Measurements from ENCODE around the gene SCRG1. TPM values are rescaled to one million over a fixed set of nuclear protein-coding genes. Genes with fewer than 3 reads are reported as not detected.

SCRG1 gene
- polyA plus RNA-seq, 1 donor = 1.0 TPM

DNA sequence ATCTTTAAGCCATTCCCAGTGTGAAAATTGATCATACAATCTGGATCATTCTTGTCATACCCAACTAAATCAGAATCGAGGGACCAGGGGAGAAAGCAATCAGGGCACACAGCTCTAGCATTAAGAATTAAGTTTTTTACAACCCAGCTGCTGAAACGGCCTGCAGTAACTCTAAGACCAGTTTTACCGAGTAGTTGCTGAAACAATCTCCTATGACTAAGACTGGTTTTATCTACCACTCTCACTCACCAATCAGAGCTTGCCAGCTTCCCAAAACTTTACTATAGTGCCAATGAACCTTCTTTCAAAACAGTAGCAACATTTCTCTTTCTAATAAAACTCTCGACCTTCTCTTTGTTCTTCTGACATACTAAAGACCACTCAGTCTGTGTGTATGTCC is 31.0 kb downstream of the SCRG1 start:
- no peaks in the 10 kb centered on the region for H3K27me3 ChIP-seq (ENCODE audit: control insufficient read depth, insufficient read depth, low read length)
- no peak overlapping the region for H3K27ac ChIP-seq (ENCODE audit: low read length)
- H3K4me1 ChIP-seq (ENCODE audit: control insufficient read depth, insufficient read depth, low read length) = no peaks in the 10 kb centered on the region
- no peak overlapping the region for H3K4me3 ChIP-seq (ENCODE audit: low read length)
- H3K36me3 ChIP-seq (ENCODE audit: control insufficient read depth, insufficient read depth, low read length) = no peaks in the 10 kb centered on the region
- DNase-seq = no peak
- 69% methylated on average over 3 of the region's 4 CpGs for WGBS (ENCODE audit: insufficient coverage, low lambda C conversion rate)
- no peaks in the 10 kb centered on the region for H3K9me3 ChIP-seq (ENCODE audit: control insufficient read depth, low read depth, low read length)

- Histone ChIP-seq H3K4me1 (ENCODE audit: control insufficient read depth, insufficient read depth, low read length) (no peaks in the 10 kb centered on the region), H3K4me3 (ENCODE audit: low read length) (no peak overlapping the region), H3K9me3 (ENCODE audit: control insufficient read depth, low read depth, low read length) (no peaks in the 10 kb centered on the region), H3K36me3 (ENCODE audit: control insufficient read depth, insufficient read depth, low read length) (no peaks in the 10 kb centered on the region), H3K27ac (ENCODE audit: low read length) (no peak overlapping the region), H3K27me3 (ENCODE audit: control insufficient read depth, insufficient read depth, low read length) (no peaks in the 10 kb centered on the region)
- no peak for DNase-seq
These were observed 31.6 kb downstream of the SCRG1 start for GRCh38 chr4:173367285-173367684.

- H3K27ac ChIP-seq (ENCODE audit: low read length) = no peak overlapping the region
- no peak for DNase-seq
- no peaks in the 10 kb centered on the region for H3K36me3 ChIP-seq (ENCODE audit: control insufficient read depth, insufficient read depth, low read length)
- H3K4me3 ChIP-seq (ENCODE audit: low read length) = no peak overlapping the region
- H3K4me1 ChIP-seq (ENCODE audit: control insufficient read depth, insufficient read depth, low read length) = no peaks in the 10 kb centered on the region
- no peaks in the 10 kb centered on the region for H3K9me3 ChIP-seq (ENCODE audit: control insufficient read depth, low read depth, low read length)
- no peaks in the 10 kb centered on the region for H3K27me3 ChIP-seq (ENCODE audit: control insufficient read depth, insufficient read depth, low read length)
- WGBS (ENCODE audit: insufficient coverage, low lambda C conversion rate) = 71% methylated on average over 1 of the region's 2 CpGs
These were observed 33.4 kb downstream of the SCRG1 start for GRCh38 chr4:173365359-173365996.

- H3K4me3 ChIP-seq (ENCODE audit: low read length) = no peak overlapping the region
- no peak for DNase-seq
- WGBS (ENCODE audit: insufficient coverage, low lambda C conversion rate) = 93% methylated on average over 3 of the region's 3 CpGs
- H3K27ac ChIP-seq (ENCODE audit: low read length) = no peak overlapping the region
- no peaks in the 10 kb centered on the region for H3K9me3 ChIP-seq (ENCODE audit: control insufficient read depth, low read depth, low read length)
- H3K27me3 ChIP-seq (ENCODE audit: control insufficient read depth, insufficient read depth, low read length) = no peaks in the 10 kb centered on the region
- no peaks in the 10 kb centered on the region for H3K36me3 ChIP-seq (ENCODE audit: control insufficient read depth, insufficient read depth, low read length)
- no peaks in the 10 kb centered on the region for H3K4me1 ChIP-seq (ENCODE audit: control insufficient read depth, insufficient read depth, low read length)
These were observed 36.2 kb downstream of the SCRG1 start for GRCh38 chr4:173362666-173363065.

DNA sequence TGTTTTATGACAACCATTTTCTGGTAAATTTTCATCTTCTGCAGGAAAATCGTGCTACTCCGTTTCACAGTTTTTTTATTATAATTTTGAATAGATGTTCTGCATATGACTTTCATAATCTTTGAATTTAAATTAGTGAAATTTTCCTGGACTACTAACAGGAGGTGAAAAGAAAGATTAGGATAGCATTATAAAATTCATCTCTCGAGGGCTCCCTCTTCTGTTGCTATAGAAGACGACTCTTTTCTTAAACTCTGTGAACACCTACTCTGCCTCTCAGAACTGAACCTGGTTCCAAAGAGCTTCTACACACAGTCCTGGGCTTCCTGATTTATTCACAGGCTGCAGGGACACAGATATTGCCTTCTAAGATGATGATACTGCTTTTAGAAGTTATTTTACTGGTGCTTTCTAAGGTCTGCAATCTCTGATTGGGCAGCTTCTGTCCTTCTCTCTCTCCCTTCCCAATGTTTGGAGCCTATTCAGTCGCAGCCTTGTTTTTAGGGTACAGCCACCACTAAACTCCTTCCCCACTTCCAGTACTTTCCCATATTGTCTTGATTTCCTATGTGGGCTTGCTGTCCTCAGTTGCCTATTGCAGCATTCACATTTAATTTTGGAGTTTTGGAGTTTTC is 38.2 kb downstream of the SCRG1 start:
- Histone ChIP-seq H3K27me3 (ENCODE audit: control insufficient read depth, insufficient read depth, low read length) (no peaks in the 10 kb centered on the region), H3K9me3 (ENCODE audit: control insufficient read depth, low read depth, low read length) (no peaks in the 10 kb centered on the region), H3K4me1 (ENCODE audit: control insufficient read depth, insufficient read depth, low read length) (no peaks in the 10 kb centered on the region), H3K36me3 (ENCODE audit: control insufficient read depth, insufficient read depth, low read length) (no peaks in the 10 kb centered on the region), H3K27ac (ENCODE audit: low read length) (no peak overlapping the region), H3K4me3 (ENCODE audit: low read length) (no peak overlapping the region)
- 100% methylated on average over 1 of the region's 5 CpGs for WGBS (ENCODE audit: insufficient coverage, low lambda C conversion rate)
- no peak for DNase-seq

DNA sequence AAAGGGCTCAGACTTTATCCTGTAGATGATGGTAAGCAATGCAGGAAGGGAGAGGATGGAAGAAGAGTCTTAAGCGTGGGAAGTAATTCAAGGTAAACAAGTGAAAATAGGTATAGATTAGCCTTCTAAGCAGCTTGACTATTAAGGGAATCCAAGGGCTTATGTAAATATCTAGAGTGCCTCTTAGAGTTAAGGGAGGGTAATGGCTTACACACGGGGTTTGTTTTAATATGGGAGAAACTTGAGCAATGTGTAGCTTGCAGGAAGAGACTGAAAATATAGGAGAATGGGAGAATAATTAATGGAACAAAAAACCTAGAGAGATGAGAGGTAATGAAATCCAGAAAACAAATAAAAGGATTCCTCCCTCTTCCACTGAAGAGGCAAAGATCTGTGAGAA is 41.0 kb downstream of the SCRG1 start:
- Histone ChIP-seq H3K4me1 (ENCODE audit: control insufficient read depth, insufficient read depth, low read length) (no peaks in the 10 kb centered on the region), H3K27ac (ENCODE audit: low read length) (no peak overlapping the region), H3K9me3 (ENCODE audit: control insufficient read depth, low read depth, low read length) (no peaks in the 10 kb centered on the region), H3K27me3 (ENCODE audit: control insufficient read depth, insufficient read depth, low read length) (no peaks in the 10 kb centered on the region), H3K36me3 (ENCODE audit: control insufficient read depth, insufficient read depth, low read length) (no peaks in the 10 kb centered on the region), H3K4me3 (ENCODE audit: low read length) (no peak overlapping the region)
- DNase-seq = no peak
- WGBS (ENCODE audit: insufficient coverage, low lambda C conversion rate) = 21% methylated on average over 2 of the region's 2 CpGs

DNA sequence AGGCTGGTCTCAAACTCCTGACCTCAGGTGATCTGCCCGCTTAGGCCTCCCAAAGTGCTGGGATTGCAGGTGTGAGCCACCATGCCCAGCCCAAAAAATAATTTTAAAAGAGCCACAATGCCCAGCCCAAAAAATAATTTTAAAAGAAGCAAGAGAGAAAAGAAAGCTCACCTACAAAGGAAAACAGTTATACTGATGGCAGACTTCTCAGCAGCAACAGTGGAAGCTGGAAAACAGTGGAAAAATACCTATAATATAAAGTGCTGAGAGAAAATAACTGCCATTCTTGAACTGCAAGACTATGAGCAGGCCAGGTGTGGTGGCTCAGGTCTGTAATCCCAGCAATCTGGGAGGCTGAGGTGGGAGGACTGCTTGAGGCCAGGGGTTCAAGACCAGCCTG is 51.4 kb downstream of the SCRG1 start:
- DNase-seq = no peak
- WGBS (ENCODE audit: insufficient coverage, low lambda C conversion rate) = no CpG with 5 or more reads among the region's 1 CpG
- Histone ChIP-seq H3K4me1 (ENCODE audit: control insufficient read depth, insufficient read depth, low read length) (no peaks in the 10 kb centered on the region), H3K27ac (ENCODE audit: low read length) (no peak overlapping the region), H3K27me3 (ENCODE audit: control insufficient read depth, insufficient read depth, low read length) (no peaks in the 10 kb centered on the region), H3K36me3 (ENCODE audit: control insufficient read depth, insufficient read depth, low read length) (no peaks in the 10 kb centered on the region), H3K4me3 (ENCODE audit: low read length) (no peak overlapping the region), H3K9me3 (ENCODE audit: control insufficient read depth, low read depth, low read length) (no peaks in the 10 kb centered on the region)

DNA sequence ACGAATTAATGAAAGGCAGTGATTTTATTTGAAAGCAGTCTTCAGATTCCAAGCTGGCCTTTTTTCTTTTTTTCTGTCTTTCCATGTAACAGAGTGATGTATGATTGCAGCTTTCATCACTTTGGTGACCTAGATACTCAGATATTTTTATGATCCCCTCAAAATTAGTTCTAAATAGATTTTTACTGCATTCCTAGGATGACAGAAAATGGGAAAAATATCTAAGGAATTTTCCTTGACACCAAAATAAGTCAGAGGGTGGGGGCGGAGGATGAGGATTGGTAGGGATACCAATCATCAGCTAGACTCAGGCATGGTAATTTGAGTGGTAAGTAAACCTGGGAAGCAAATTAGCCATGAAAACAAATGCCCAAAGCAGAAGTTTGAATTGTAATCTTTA is 52.8 kb downstream of the SCRG1 start:
- DNase-seq = no peak
- 100% methylated on average over 2 of the region's 2 CpGs for WGBS (ENCODE audit: insufficient coverage, low lambda C conversion rate)
- Histone ChIP-seq H3K4me1 (ENCODE audit: control insufficient read depth, insufficient read depth, low read length) (no peaks in the 10 kb centered on the region), H3K36me3 (ENCODE audit: control insufficient read depth, insufficient read depth, low read length) (no peaks in the 10 kb centered on the region), H3K4me3 (ENCODE audit: low read length) (no peak overlapping the region), H3K27ac (ENCODE audit: low read length) (no peak overlapping the region), H3K27me3 (ENCODE audit: control insufficient read depth, insufficient read depth, low read length) (no peaks in the 10 kb centered on the region), H3K9me3 (ENCODE audit: control insufficient read depth, low read depth, low read length) (no peaks in the 10 kb centered on the region)

DNA sequence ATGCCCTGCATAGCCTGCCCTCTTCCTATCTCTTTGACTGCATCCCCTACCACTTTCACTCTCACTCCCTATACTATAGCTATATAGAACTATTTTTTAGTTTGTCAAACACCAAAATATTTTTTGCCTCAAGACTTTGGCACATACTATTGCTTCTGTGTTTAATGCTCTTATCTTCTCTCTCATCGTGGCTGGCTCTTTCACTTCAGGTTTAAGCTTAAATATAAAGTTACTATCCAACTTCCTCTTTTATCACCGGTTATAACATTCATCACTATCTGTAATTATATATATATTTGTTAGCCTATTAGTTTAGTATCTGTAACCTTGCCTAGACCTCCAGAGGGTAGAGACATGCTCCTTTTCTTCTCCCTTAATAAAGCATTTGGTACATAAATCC is 53.3 kb downstream of the SCRG1 start:
- H3K4me3 ChIP-seq (ENCODE audit: low read length) = no peak overlapping the region
- no peaks in the 10 kb centered on the region for H3K9me3 ChIP-seq (ENCODE audit: control insufficient read depth, low read depth, low read length)
- H3K27me3 ChIP-seq (ENCODE audit: control insufficient read depth, insufficient read depth, low read length) = no peaks in the 10 kb centered on the region
- DNase-seq = no peak
- H3K4me1 ChIP-seq (ENCODE audit: control insufficient read depth, insufficient read depth, low read length) = no peaks in the 10 kb centered on the region
- H3K36me3 ChIP-seq (ENCODE audit: control insufficient read depth, insufficient read depth, low read length) = no peaks in the 10 kb centered on the region
- 20% methylated on average over 1 of the region's 2 CpGs for WGBS (ENCODE audit: insufficient coverage, low lambda C conversion rate)
- H3K27ac ChIP-seq (ENCODE audit: low read length) = no peak overlapping the region

DNA sequence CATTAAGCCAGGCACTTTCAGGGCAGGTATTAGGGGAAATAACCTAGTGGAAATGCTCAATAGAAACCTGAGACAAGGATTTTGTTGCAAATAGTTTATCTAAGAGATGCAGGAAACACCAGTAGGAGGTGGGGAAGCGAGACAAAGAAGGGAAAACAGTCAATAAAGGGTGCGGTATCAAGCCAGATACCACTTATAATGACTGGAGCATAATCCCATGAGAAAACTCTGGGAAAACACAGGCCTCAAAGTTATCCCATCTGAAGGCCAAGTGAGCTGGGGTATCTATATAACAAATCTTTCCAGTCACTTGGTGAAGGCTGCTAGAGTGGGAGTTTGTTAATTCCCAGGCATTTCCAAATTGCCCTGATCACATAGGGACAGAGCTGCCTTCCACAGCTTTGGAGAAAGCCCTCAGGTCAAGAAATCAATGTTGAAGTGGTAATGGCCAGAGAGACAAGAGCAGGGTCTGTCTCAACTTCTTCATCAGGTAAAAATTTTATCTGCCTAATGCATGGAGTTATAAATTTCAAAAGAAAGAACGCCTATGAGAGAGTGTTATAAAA is 55.0 kb downstream of the SCRG1 start:
- 83% methylated on average over 1 of the region's 3 CpGs for whole genome bisulfite sequencing (ENCODE audit: insufficient coverage, low lambda C conversion rate)
- Histone ChIP-seq H3K4me3 (ENCODE audit: low read length) (no peak overlapping the region), H3K9me3 (ENCODE audit: control insufficient read depth, low read depth, low read length) (no peaks in the 10 kb centered on the region), H3K36me3 (ENCODE audit: control insufficient read depth, insufficient read depth, low read length) (no peaks in the 10 kb centered on the region), H3K4me1 (ENCODE audit: control insufficient read depth, insufficient read depth, low read length) (no peaks in the 10 kb centered on the region), H3K27me3 (ENCODE audit: control insufficient read depth, insufficient read depth, low read length) (no peaks in the 10 kb centered on the region), H3K27ac (ENCODE audit: low read length) (no peak overlapping the region)
- DNase-seq = no peak

GRCh38 chr4:173337463-173337862 is 61.5 kb downstream of the SCRG1 start:
- no peak for DNase-seq
- Histone ChIP-seq H3K36me3 (ENCODE audit: control insufficient read depth, insufficient read depth, low read length) (no peaks in the 10 kb centered on the region), H3K9me3 (ENCODE audit: control insufficient read depth, low read depth, low read length) (no peaks in the 10 kb centered on the region), H3K4me1 (ENCODE audit: control insufficient read depth, insufficient read depth, low read length) (peaks cover 3% of the 10 kb centered on the region), H3K4me3 (ENCODE audit: low read length) (no peak overlapping the region), H3K27me3 (ENCODE audit: control insufficient read depth, insufficient read depth, low read length) (no peaks in the 10 kb centered on the region), H3K27ac (ENCODE audit: low read length) (no peak overlapping the region)
- WGBS (ENCODE audit: insufficient coverage, low lambda C conversion rate) = no CpG with 5 or more reads among the region's 2 CpGs
